DOHH2 (cell line): ENCODE measurements around the gene LAGE3.

Source experiments
- H3F3A ChIP-seq: fragments of 200-600 bp; sonication (generic), shearing (Covaris generic); 2 replicates; pipeline ENCODE4 v1.6.0; 2016; ENCODE audit warnings: antibody characterized with exemption, mild to moderate bottlenecking; ENCODE audit not compliant: control insufficient read depth, insufficient read depth
- H3K27ac ChIP-seq: fragments of 200-600 bp; sonication (generic); 2 replicates; pipeline ENCODE4 v1.5.1; 2014; ENCODE audit warnings: low read depth, mild to moderate bottlenecking, low read length, moderate library complexity
- H3K27me3 ChIP-seq: fragments of 200-600 bp; sonication (generic); 2 replicates; pipeline ENCODE4 v1.6.1; 2014; ENCODE audit warnings: mild to moderate bottlenecking, low read length, mixed read lengths; ENCODE audit not compliant: control insufficient read depth
- H3K36me3 ChIP-seq: fragments of 200-600 bp; sonication (generic); 2 replicates; pipeline ENCODE4 v1.6.1; 2014; ENCODE audit warnings: mild to moderate bottlenecking, low read length, moderate library complexity, mixed read lengths; ENCODE audit not compliant: control insufficient read depth
- H3K4me1 ChIP-seq: fragments of 200-600 bp; sonication (generic); 2 replicates; pipeline ENCODE4 v1.6.1; 2014; ENCODE audit warnings: mild to moderate bottlenecking, low read length, mixed read lengths; ENCODE audit not compliant: control insufficient read depth
- H3K4me2 ChIP-seq: fragments of 200-600 bp; sonication (generic); 2 replicates; pipeline ENCODE4 v1.6.0; 2014; ENCODE audit warnings: mild to moderate bottlenecking, low read length, moderate library complexity
- H3K4me3 ChIP-seq: fragments of 200-600 bp; sonication (generic); 2 replicates; pipeline ENCODE4 v1.5.1; 2014; ENCODE audit warnings: mild to moderate bottlenecking, low read length, mixed read lengths
- H3K79me2 ChIP-seq: fragments of 200-600 bp; sonication (generic); 2 replicates; pipeline ENCODE4 v1.6.1; 2014; ENCODE audit warnings: mild to moderate bottlenecking, low read length, mixed read lengths; ENCODE audit not compliant: control insufficient read depth
- H3K9me2 ChIP-seq: fragments of 200-600 bp; sonication (generic); replicated peaks from 2 replicates; pipeline ENCODE4 v1.6.1; 2014; ENCODE audit warnings: mild to moderate bottlenecking, low read length, mixed read lengths; ENCODE audit not compliant: control insufficient read depth
- H3K9me3 ChIP-seq: fragments of 200-600 bp; sonication (generic); 2 replicates; pipeline ENCODE4 v1.6.1; 2014; ENCODE audit warnings: antibody characterized with exemption, low read length, mixed read lengths; ENCODE audit not compliant: control insufficient read depth, insufficient read depth
- H4K20me1 ChIP-seq: fragments of 200-600 bp; sonication (generic); 2 replicates; pipeline ENCODE4 v1.6.0; 2014; ENCODE audit warnings: low read depth, mild to moderate bottlenecking, antibody characterized with exemption, low read length, moderate library complexity; ENCODE audit not compliant: control insufficient read depth, insufficient read depth
- CTCF ChIP-seq: fragments of 200-600 bp; sonication (generic); IDR thresholded peaks from one replicate; pipeline ENCODE4 v1.5.1; 2014; ENCODE audit warnings: antibody characterized with exemption, mild to moderate bottlenecking, low read depth, low read length; ENCODE audit not compliant: poor library complexity, severe bottlenecking
- EZH2phosphoT487 ChIP-seq: fragments of 200-600 bp; sonication (generic); IDR thresholded peaks from 2 replicates; pipeline ENCODE4 v1.6.1; 2017; ENCODE audit warnings: borderline replicate concordance, mild to moderate bottlenecking, antibody characterized with exemption, low read length, moderate library complexity, mixed read lengths

The LAGE3 gene

DNA sequence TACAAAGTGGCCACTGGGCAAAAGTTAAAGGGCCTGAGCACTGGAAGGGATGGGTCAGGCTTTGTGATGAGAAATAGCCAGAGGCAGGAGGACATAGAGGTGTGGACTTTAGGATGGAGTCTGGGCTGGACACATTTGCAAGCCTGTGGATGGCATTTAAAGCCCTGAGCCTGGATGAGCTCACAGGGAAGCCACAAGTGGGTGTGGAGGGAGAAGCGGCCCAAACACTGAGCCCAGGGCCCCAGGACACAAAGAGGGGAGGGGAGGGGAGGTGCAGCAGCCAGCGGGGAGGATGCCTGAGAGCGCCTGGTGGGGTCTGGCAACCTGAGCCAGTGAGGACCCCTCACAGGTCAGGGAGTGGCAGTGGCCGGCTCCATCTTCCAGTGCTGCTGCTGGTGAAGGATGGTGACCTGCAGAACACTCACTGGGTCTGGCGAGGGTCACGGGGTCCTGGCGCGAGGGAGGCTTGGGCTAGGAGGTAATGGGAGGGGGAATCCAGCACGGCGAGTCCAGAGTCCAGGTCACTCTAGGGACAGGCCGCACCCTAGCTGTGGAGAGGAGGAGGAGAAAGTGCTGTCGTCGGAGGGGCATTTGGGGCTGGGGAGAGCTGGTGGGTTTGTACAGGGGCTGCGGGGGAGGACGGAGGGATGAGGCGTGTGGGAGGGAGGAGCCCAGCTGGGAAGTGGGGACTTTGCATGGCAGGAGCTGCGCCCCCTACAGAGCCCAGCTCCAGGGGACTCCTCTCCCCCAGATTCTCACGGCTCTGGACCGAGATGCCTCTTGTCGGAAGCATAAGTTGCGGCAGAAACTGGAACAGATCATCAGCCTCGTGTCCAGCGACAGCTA, 7.0 kb downstream of the LAGE3 start:
- no peaks in the 10 kb centered on the region for H3F3A ChIP-seq
- no peaks in the 10 kb centered on the region for H4K20me1 ChIP-seq
- H3K4me3 ChIP-seq, result no peak overlapping the region
- H3K36me3 ChIP-seq, result no peaks in the 10 kb centered on the region; the same call in 1 of the 2 replicates
- no peaks in the 10 kb centered on the region for H3K27me3 ChIP-seq
- H3K27ac ChIP-seq, result no peak overlapping the region
- no peak overlapping the region for H3K4me2 ChIP-seq
- H3K9me2 ChIP-seq, result no peaks in the 10 kb centered on the region
- H3K9me3 ChIP-seq, result no peaks in the 10 kb centered on the region
- H3K79me2 ChIP-seq, result no peaks in the 10 kb centered on the region
- no peaks in the 10 kb centered on the region; the same call in 1 of the 2 replicates for H3K4me1 ChIP-seq
- TF ChIP-seq EZH2phosphoT487 (no peak), CTCF (no peak)

DNA sequence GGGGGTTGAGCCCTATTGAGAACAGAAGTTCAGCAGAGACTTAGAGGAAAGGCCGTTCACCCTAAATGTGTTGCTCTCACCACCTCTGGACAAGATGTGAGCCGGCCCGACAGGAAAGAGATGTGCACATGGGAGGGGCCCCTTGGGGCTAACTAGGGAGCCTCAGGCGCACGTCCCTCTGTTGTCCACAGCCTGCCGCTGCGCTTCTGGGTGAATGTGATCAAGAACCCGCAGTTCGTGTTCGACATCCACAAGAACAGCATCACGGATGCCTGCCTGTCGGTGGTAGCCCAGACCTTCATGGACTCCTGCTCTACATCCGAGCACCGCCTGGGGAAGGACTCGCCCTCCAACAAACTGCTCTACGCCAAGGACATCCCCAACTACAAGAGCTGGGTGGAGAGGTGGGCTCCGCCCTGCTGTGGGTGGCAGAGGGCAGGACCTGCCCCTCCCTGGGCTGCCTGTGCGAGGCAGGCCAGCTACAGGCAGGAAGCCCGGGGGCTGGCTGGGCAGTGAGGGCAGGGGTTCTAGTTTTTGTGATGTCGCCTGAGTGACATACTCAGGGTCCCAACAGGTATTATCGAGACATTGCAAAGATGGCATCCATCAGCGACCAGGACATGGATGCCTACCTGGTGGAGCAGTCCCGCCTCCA, 8.0 kb downstream of the LAGE3 start:
- Histone ChIP-seq H3K4me2 (no peak overlapping the region), H3K4me3 (no peak overlapping the region), H3F3A (no peaks in the 10 kb centered on the region), H3K9me3 (no peaks in the 10 kb centered on the region), H3K36me3 (no peaks in the 10 kb centered on the region; the same call in 1 of the 2 replicates), H3K27me3 (no peaks in the 10 kb centered on the region), H4K20me1 (no peaks in the 10 kb centered on the region), H3K79me2 (no peaks in the 10 kb centered on the region), H3K27ac (no peak overlapping the region), H3K9me2 (no peaks in the 10 kb centered on the region), H3K4me1 (no peaks in the 10 kb centered on the region)
- TF ChIP-seq EZH2phosphoT487 (no peak), CTCF (no peak)

DNA sequence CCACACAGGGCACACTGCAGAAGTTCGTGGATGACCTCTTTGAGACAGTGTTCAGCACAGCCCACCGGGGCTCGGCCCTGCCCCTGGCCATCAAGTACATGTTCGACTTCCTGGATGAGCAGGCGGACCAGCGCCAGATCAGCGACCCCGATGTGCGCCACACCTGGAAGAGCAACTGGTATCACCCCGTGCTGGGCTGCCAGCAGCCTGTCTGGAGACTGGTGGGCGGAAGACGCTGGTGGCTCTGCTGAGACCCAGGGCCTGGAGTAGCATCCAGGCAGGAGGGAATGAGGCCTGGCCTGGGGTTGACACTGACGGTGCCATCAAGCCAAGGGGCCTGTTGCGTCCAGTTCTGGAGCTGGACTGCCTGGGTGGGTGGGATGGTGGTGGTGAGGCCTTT, 8.6 kb downstream of the LAGE3 start:
- Histone ChIP-seq H3K27me3 (no peaks in the 10 kb centered on the region), H3K9me2 (no peaks in the 10 kb centered on the region), H4K20me1 (no peaks in the 10 kb centered on the region), H3K4me1 (no peaks in the 10 kb centered on the region), H3K79me2 (no peaks in the 10 kb centered on the region), H3K27ac (no peak overlapping the region), H3K4me3 (no peak overlapping the region), H3F3A (no peaks in the 10 kb centered on the region), H3K9me3 (no peaks in the 10 kb centered on the region), H3K4me2 (no peak overlapping the region), H3K36me3 (no peaks in the 10 kb centered on the region; the same call in 1 of the 2 replicates)
- TF ChIP-seq CTCF (no peak), EZH2phosphoT487 (no peak)
